Tibial nerve (tissue), 4 donors: ENCODE measurements around the gene HS2ST1. TPM values are rescaled to one million over a fixed set of nuclear protein-coding genes. Genes with fewer than 3 reads are reported as not detected.

Source experiments
- DNase-seq, 2 donors: peaks; one replicate each; pipeline ENCODE4 v3.0.0-alpha.2; 2019; ENCODE audit warnings: low spot score in 2 of 2
- H3K27ac ChIP-seq, 4 donors: fragments of 200-600 bp; sonication (generic) in 3 of 4; one replicate each; pipeline ENCODE4 v1.5.1; 2017 to 2019; ENCODE audit warnings: mild to moderate bottlenecking in 1 of 4
- H3K27me3 ChIP-seq, 2 donors: fragments of 200-600 bp; sonication (generic) in 1 of 2; one replicate each; pipeline versions ENCODE4 v1.5.1 to v1.6.0; 2017 to 2019
- H3K36me3 ChIP-seq, 3 donors: fragments of 200-600 bp; sonication (generic); one replicate each; pipeline ENCODE4 v1.5.1; 2018 to 2019
- H3K4me1 ChIP-seq, 4 donors: fragments of 200-600 bp; sonication (generic) in 3 of 4; one replicate each; pipeline ENCODE4 v1.5.1; 2017 to 2019
- H3K4me3 ChIP-seq, 4 donors: fragments of 200-600 bp; sonication (generic) in 3 of 4; one replicate each; pipeline ENCODE4 v1.5.1; 2017 to 2019; ENCODE audit warnings: mild to moderate bottlenecking in 1 of 4, moderate library complexity in 1 of 4
- H3K9me3 ChIP-seq, 4 donors: fragments of 200-600 bp; sonication (generic) in 3 of 4; one replicate each; pipeline ENCODE4 v1.5.1; 2017 to 2019
- CTCF ChIP-seq, 5 experiments: fragments of 200-600 bp in 3 of 5; fragments of 450-650 bp in 2 of 5; sonication (generic) in 3 of 5; IDR thresholded peaks; one replicate each; pipeline ENCODE4 v1.5.1; 2016 to 2019; ENCODE audit warnings: antibody characterized with exemption in 5 of 5, mild to moderate bottlenecking in 3 of 5, moderate library complexity in 2 of 5
- EP300 ChIP-seq, 2 donors: sonication (generic); formaldehyde crosslinking; IDR thresholded peaks; one replicate each; pipeline ENCODE4 v1.6.1; 2017; ENCODE audit warnings: antibody characterized with exemption in 2 of 2, mild to moderate bottlenecking in 1 of 2
- POLR2A ChIP-seq, 2 donors: fragments of 450-650 bp; IDR thresholded peaks; one replicate each; pipeline ENCODE4 v1.6.1; 2017; ENCODE audit warnings: antibody characterized with exemption in 2 of 2, mild to moderate bottlenecking in 2 of 2, moderate library complexity in 2 of 2
- WGBS, 2 donors: methylation state at CpG; one replicate each; pipeline ENCODE4 v1.1.5; 2018; 5-methylcytosine and 5-hydroxymethylcytosine counted together
- total RNA-seq, 4 donors: library from RNA; depleted of rRNA; stranded (reverse); fragments of >200 nt; gene quantifications; one replicate each; pipeline ENCODE4 v1.1.0, GENCODE V29; 2016

HS2ST1 gene
- total RNA-seq, 4 donors from 2014 or later, result 10.3 to 12.9 (median 11.2) TPM

- Histone ChIP-seq H3K27ac (peak overlapping the region; percentile 4 to 82 (median 69)), H3K4me1 (peaks cover 0 to 71% (median 19%) of the 10 kb centered on the region in 4 donors), H3K27me3 (no peaks in the 10 kb centered on the region), H3K9me3 (no peaks in the 10 kb centered on the region), H3K4me3 (peak overlapping the region; percentile 5 to 42 (median 30)), H3K36me3 (no peaks in the 10 kb centered on the region)
- 21% methylated on average over 44 to 45 of the region's 45 CpGs for WGBS, 2 donors
- peak in 4 of 5 experiments; percentile 61 to 80 (median 70) for TF ChIP-seq CTCF (IDR thresholded peaks at IDR 0.05)
- TF ChIP-seq EP300 (IDR thresholded peaks at IDR 0.05), result peak in 1 of 2 donors; percentile 25
- no peak for TF ChIP-seq POLR2A (IDR thresholded peaks at IDR 0.05)
- peak; percentile 61 to 76 for DNase-seq
These were observed 237.3 kb downstream of the HS2ST1 start for GRCh38 chr1:87151500-87152421.

GRCh38 chr1:87154384-87154783, 239.9 kb downstream of the HS2ST1 start:
- Histone ChIP-seq H3K4me3 (no peak overlapping the region), H3K9me3 (no peaks in the 10 kb centered on the region), H3K27me3 (no peaks in the 10 kb centered on the region), H3K36me3 (no peaks in the 10 kb centered on the region), H3K4me1 (peaks cover 0 to 63% (median 15%) of the 10 kb centered on the region in 4 donors), H3K27ac (peak overlapping the region in 2 of 4 donors; percentile 66 to 74)
- 54 to 56% methylated on average over 9 of the region's 9 CpGs for WGBS, 2 donors
- TF ChIP-seq POLR2A (IDR thresholded peaks at IDR 0.05), result no peak
- TF ChIP-seq EP300 (IDR thresholded peaks at IDR 0.05), result no peak
- TF ChIP-seq CTCF (IDR thresholded peaks at IDR 0.05), result no peak
- no peak for DNase-seq

GRCh38 chr1:87155170-87155569, 240.7 kb downstream of the HS2ST1 start:
- Histone ChIP-seq H3K4me1 (peaks cover 0 to 55% (median 12%) of the 10 kb centered on the region in 4 donors), H3K36me3 (no peaks in the 10 kb centered on the region), H3K9me3 (no peaks in the 10 kb centered on the region), H3K27ac (peak overlapping the region in 2 of 4 donors; percentile 66 to 74), H3K27me3 (no peaks in the 10 kb centered on the region), H3K4me3 (no peak overlapping the region)
- no peak for DNase-seq
- 44 to 52% methylated on average over 6 of the region's 6 CpGs for WGBS, 2 donors
- TF ChIP-seq EP300 (IDR thresholded peaks at IDR 0.05) (no peak), POLR2A (IDR thresholded peaks at IDR 0.05) (no peak), CTCF (IDR thresholded peaks at IDR 0.05) (no peak)

GRCh38 chr1:87155648-87156047, 241.2 kb downstream of the HS2ST1 start:
- no peaks in the 10 kb centered on the region for H3K9me3 ChIP-seq
- DNase-seq, result no peak
- TF ChIP-seq CTCF (IDR thresholded peaks at IDR 0.05), result peak in 1 of 5 experiments; percentile 10
- TF ChIP-seq EP300 (IDR thresholded peaks at IDR 0.05), result no peak
- TF ChIP-seq POLR2A (IDR thresholded peaks at IDR 0.05), result no peak
- H3K4me3 ChIP-seq, result no peak overlapping the region
- peaks cover 0 to 50% (median 12%) of the 10 kb centered on the region in 4 donors for H3K4me1 ChIP-seq
- H3K27me3 ChIP-seq, result no peaks in the 10 kb centered on the region
- 24 to 28% methylated on average over 6 to 9 of the region's 9 CpGs for WGBS, 2 donors
- H3K27ac ChIP-seq, result peak overlapping the region in 3 of 4 donors; percentile 17 to 74 (median 66)
- no peaks in the 10 kb centered on the region for H3K36me3 ChIP-seq

GRCh38 chr1:87156124-87156523, 241.7 kb downstream of the HS2ST1 start:
- no peak for DNase-seq
- Histone ChIP-seq H3K27me3 (no peaks in the 10 kb centered on the region), H3K9me3 (no peaks in the 10 kb centered on the region), H3K4me1 (peaks cover 0 to 48% (median 12%) of the 10 kb centered on the region in 4 donors), H3K4me3 (no peak overlapping the region), H3K36me3 (no peaks in the 10 kb centered on the region), H3K27ac (peak overlapping the region in 3 of 4 donors; percentile 17 to 74 (median 66))
- no peak for TF ChIP-seq POLR2A (IDR thresholded peaks at IDR 0.05)
- 67 to 75% methylated on average over 6 of the region's 6 CpGs for WGBS, 2 donors
